K562 (cell line): ENCODE measurements around the gene SKIC3.

Experiments
- CHD2 ChIP-seq: IDR thresholded peaks from 2 replicates; pipeline ENCODE4 v1.6.1; 2011; ENCODE audit warnings: low read depth, low read length
- CREB1 ChIP-seq, 2 experiments: sonication (generic) in 1 of 2; formaldehyde crosslinking in 1 of 2; IDR thresholded peaks; 2 replicates each; pipeline versions ENCODE4 v1.6.1 to v1.8.0; 2012 to 2022; ENCODE audit warnings: inconsistent platforms in 1 of 2, mild to moderate bottlenecking in 1 of 2, missing genetic modification reagents in 1 of 2, moderate library complexity in 1 of 2
- CTCF ChIP-seq, 3 experiments: IDR thresholded peaks in 2 of 3; conservative IDR thresholded peaks in 1 of 3; 2 replicates each; pipeline ENCODE4 v1.5.1; 2011 to 2012; ENCODE audit warnings: low read length in 3 of 3, mild to moderate bottlenecking in 3 of 3, control low read depth in 2 of 3, improper control_type of control experiment in 1 of 3, inconsistent platforms in 1 of 3, low read depth in 1 of 3, mixed read lengths in 1 of 3, moderate library complexity in 1 of 3; ENCODE audit not compliant: insufficient read depth in 2 of 3
- KLF1 ChIP-seq: fragments of 450-650 bp; IDR thresholded peaks from 2 replicates; pipeline ENCODE4 v1.6.1; 2016; ENCODE audit warnings: missing genetic modification characterization, missing compliant biosample characterization

- TF ChIP-seq KLF1 (tag): no peak
- TF ChIP-seq CREB1 (IDR thresholded peaks at IDR 0.05): no peak
- no peak for TF ChIP-seq CREB1 (CRISPR knock-in tag; IDR thresholded peaks at IDR 0.05)
- no peak for TF ChIP-seq CTCF (IDR thresholded peaks at IDR 0.05 in 2 of 3, conservative IDR thresholded peaks at IDR 0.05 in 1 of 3; ENCODE audit: insufficient read depth in 2 of 3, low read depth in 1 of 3, low read length in 3 of 3)
- no peak for TF ChIP-seq CHD2
Measured at GRCh38 chr5:95564450-95564849, 9.7 kb upstream of the SKIC3 start.
